Measurements from ENCODE around the gene PTPN23.

The PTPN23 gene

GRCh38 chr3:47421741-47422649 is 41.2 kb downstream of the PTPN23 start:
- no peak for DNase-seq

- no peak for DNase-seq
Measured at GRCh38 chr3:47422743-47423142, 41.9 kb downstream of the PTPN23 start.

- no peak for DNase-seq
Measured at GRCh38 chr3:47423548-47424145, 42.8 kb downstream of the PTPN23 start.

GRCh38 chr3:47424434-47425382 is 43.9 kb downstream of the PTPN23 start:
- no peak for DNase-seq

- DNase-seq = no peak
Measured at GRCh38 chr3:47425383-47425778, 44.6 kb downstream of the PTPN23 start.

GRCh38 chr3:47425959-47426358 is 45.1 kb downstream of the PTPN23 start:
- no peak for DNase-seq

GRCh38 chr3:47427866-47428265 is 47.0 kb downstream of the PTPN23 start:
- DNase-seq = no peak

GRCh38 chr3:47428662-47429061 is 47.8 kb downstream of the PTPN23 start:
- no peak for DNase-seq

- DNase-seq = no peak
Measured at GRCh38 chr3:47429476-47430270, 48.9 kb downstream of the PTPN23 start.

- DNase-seq = no peak
Measured at GRCh38 chr3:47430606-47431005, 49.8 kb downstream of the PTPN23 start.

GRCh38 chr3:47431225-47431624 is 50.4 kb downstream of the PTPN23 start:
- no peak for DNase-seq

GRCh38 chr3:47432673-47433072 is 51.9 kb downstream of the PTPN23 start:
- DNase-seq = no peak

GRCh38 chr3:47433796-47434195 is 53.0 kb downstream of the PTPN23 start:
- no peak for DNase-seq

- DNase-seq = no peak
Measured at GRCh38 chr3:47434849-47435248, 54.0 kb downstream of the PTPN23 start.

- no peak for DNase-seq
Measured at GRCh38 chr3:47436180-47436579, 55.4 kb downstream of the PTPN23 start.

GRCh38 chr3:47440131-47440530 is 59.3 kb downstream of the PTPN23 start:
- DNase-seq = peak; percentile 70

- DNase-seq = no peak
Measured at GRCh38 chr3:47441796-47442551, 61.2 kb downstream of the PTPN23 start.

GRCh38 chr3:47443611-47443995 is 62.8 kb downstream of the PTPN23 start:
- DNase-seq = no peak

GRCh38 chr3:47444103-47444502 is 63.3 kb downstream of the PTPN23 start:
- no peak for DNase-seq

GRCh38 chr3:47452453-47453215 is 71.8 kb downstream of the PTPN23 start:
- no peak for DNase-seq

Data from midbrain (tissue), 1 donor.